Stimulated activated CD8-positive, alpha-beta memory T cell treated with anti-CD3 and anti-CD28 coated beads, Interleukin-4, amount 100 ng/mL, for 1 hour (primary cell): ENCODE measurements around the gene MYO9A.
"Not testable (repeated sequence)": the region's sequence is repeated elsewhere in the genome, so short reads cannot be mapped to it uniquely, and the experiment has no call there.

ENCODE experiments used
- DNase-seq, 2 donors: peaks; one replicate each; pipeline ENCODE4 v3.0.0-alpha.2; 2020; ENCODE audit warnings: low read depth in 2 of 2, low spot score in 1 of 2

The MYO9A gene

GRCh38 chr15:71883447-71883846, 234.5 kb downstream of the MYO9A start:
- DNase-seq = no peak

DNA sequence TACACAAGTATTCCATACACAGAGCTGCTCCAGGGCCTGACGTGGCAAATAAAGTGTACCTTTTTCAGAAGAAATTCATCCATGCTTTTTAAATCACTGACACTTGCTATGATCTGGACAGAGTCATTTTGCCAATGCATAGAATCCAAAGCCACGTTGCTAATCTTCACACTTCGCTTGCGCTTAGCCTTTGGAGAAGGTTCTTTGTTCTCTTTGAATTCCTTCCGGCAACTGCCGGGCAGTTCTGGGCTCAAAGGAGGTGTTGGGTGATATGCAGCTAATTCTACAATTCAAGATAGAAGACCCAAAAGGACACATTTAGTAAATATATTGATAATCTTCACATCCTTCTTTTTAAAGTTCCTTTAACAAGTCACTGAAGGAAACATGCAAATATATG, 237.7 kb downstream of the MYO9A start:
- DNase-seq = no peak

DNA sequence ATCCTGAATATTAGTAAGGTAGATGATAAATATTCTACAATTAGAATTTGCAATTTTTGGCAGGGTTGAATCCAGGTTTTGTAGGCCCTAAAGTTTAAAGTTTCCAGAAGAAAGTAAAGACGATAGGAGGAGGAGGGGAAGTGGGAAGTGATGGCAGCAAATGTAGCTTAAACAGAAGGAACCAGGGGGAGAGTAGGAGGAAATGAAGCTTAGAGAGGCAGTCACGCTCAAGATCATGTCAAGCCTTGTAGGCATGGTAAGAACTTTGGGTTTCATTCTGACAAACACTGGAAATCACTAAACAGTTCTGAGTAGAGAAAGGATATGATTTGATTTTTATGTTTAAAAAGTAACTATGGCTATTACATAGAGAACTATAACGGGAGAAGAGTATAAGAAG, 243.7 kb downstream of the MYO9A start:
- DNase-seq = no peak

GRCh38 chr15:71858232-71858631, 259.7 kb downstream of the MYO9A start:
- not testable (repeated sequence) for DNase-seq

DNA sequence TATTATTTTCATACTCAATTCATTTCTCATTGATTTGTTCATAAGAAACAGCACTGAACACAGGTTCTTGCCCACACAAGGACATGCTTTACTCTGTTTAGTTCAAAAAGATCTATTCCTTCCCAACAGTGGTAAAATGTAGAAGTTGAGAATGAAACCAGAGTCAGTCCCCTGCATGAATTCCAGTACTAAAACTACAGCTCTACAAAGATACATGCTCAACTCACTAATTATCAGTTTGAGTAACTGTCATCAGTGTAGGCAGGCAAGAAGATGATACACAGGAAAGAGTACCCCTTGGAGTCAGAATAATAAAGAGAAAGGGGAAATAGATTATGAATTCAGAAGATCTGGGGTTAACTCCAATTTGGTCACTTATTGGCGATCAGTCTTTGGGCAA, 264.4 kb downstream of the MYO9A start:
- no peak for DNase-seq

DNA sequence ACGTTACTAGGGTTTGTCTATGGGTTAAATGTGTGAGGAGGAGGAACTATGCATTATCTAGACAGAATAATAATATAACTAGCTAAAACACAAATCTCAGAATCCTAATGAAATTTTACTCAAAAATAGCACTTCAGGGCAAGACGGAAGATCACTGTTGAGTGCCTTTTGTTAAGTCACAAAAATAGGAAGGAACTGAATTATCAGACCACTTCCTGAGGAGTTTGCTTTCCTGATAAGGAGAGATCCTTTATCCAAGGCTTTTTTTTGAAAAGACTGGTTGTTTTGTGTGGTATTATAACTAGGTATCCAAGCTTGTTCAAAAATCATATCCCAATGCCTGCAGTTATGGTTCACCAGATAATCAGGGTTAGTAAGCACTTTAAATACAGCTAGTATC, 273.0 kb downstream of the MYO9A start:
- DNase-seq = no peak

DNA sequence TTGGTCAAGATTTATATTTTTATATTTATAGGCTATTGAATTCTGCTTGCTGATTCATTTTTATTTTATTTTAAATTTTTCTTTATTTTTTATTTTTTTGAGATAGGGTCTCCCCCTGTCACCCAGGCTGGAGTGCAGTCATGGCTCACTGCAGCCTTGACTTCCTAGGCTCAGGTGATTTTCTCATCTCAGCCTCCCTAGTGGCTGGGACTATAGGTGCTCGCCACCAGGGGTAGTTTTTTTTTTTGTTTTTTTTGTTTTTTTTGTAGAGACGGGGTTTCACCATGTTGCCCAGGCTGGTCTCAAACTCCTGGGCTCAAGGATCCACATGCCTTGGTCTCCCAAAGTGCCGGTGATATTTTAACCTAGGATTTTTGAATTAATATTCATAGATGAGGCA, 276.4 kb downstream of the MYO9A start:
- no peak for DNase-seq

DNA sequence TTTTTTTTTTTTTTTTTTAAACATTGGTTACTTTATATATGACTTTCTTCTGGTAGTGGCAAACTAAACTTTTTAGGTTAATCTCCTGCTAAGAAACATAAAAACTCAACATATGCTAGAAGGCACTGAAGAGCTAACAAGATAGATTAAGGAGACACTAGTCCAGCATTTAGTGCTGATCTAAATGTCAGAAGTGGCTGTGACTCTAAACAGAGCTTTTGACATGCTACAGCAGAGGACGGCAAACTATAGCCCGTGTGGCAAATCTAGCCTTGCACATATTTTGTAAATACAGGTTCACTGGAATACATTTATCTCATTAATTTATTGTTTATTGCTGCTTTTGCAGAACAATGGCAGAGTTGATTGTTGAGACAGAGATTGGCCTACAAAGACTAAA, 287.0 kb downstream of the MYO9A start:
- DNase-seq = no peak

GRCh38 chr15:71826196-71826595, 291.8 kb downstream of the MYO9A start:
- no peak for DNase-seq

GRCh38 chr15:71825021-71825730, 292.8 kb downstream of the MYO9A start:
- DNase-seq = no peak

GRCh38 chr15:71823801-71824200, 294.1 kb downstream of the MYO9A start:
- DNase-seq = no peak

DNA sequence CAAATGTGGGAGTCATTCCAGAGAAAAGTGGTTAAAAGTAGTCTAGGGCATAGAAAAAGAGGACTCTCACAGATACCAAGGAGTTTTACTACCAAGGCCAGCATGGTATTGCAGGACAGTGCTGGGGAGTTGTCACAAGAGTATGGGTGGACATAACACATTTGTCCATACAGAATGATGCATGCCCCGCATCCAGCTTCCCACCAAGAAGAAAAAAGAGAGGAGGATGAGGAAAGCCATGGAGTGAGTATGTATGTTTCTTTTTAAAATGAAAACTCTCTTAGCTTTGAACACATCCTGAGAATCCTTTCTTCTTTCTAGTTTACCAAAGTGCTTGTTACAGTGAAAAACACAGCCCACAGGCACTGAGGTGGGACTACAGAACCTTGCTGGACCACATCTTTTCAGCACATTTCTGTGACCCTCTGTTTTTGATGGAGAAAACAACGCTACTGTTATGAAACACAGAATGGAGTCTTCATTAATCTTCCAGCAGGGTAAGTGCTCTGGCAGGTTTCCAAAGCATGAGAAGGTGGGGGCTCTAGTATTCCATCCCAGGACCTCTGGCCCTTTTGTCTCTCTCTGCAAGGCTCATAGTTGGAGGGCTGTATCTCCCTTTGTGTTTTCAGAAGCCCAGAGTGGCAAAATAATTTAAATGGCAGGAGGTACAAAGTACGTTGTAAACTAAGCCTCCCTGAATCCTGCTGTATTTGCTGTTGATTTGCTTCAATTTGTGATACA, 294.9 kb downstream of the MYO9A start:
- DNase-seq = no peak

DNA sequence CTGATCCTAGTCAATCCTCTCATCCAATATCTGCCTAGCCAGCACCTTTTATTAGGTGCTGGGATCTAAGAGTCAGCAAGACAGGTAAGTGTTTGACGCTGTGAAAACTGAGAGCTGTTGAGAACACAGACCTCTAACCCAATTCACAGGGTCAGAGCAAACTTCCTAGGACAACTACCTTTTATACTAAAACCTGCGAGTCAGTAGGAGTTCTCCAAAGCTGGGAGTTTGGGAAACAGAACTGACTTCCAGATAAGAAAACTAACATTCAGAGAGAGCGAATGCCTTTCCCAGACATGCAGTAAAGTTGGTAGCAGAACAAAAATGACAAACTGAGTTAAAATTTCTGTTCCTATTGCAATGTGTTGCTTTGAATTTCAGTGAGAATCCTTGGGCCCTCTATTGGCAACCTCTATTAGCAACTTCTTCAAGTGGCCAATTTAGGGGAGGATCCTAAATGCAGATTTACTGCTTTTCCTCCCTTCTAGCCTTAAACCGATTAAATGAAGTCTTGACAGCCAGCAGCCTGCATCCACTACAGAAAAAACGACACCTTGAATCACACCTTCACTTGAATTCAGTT, 296.3 kb downstream of the MYO9A start:
- DNase-seq = no peak

DNA sequence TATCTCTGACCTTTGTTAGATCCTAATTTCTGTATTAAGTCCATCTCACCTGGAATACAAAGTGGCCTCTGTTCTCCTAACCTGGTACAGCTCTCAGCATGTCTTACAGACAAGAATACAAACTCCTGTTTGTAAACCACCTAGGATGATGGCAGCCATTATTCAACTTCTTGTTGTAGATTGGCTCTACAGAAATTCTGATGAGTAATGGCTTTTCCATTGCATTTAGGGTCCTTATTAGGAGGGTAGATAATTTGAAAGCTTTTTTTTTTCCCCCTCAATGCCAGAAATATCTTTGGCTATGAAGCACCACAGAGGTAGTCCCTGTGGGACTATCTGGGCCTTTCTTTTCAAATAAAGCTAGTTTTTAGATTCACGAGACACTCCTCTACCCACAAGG, 297.8 kb downstream of the MYO9A start:
- DNase-seq = no peak

DNA sequence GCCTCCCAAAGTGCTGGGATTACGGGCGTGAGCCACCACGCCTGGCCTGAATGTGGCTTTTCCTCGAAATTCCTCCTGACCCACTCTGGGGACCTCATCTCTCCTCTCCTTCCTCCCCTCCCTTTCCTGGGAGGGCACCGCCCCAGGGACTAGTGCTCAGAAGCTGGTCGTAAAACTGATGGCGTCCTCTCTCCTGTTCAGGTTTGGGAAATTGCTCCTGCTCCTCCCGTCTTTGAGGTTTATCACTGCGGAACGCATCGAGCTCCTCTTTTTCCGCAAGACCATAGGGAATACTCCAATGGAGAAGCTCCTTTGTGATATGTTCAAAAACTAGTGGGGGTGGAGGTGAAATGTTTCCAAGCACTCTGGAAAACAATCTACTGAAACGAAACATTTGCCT, 300.6 kb downstream of the MYO9A start:
- no peak for DNase-seq

DNA sequence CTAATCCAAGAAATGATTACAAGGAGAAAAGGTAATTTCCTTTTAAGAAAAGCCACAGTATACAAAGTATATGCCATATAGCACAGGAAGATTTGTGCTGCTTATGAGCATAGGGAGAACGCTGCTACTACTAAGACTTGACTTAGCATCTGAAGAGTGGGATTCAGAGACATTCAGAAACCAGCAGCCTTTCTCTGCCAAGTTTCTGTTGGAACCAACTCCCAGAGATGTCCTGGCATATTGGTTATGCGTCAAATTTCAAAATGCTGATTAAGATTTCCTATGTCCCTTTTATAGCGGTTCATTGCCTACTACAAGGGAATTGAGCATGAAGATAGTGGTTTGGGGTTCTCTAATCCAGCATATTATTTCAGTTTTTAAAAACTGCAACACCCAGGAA, 302.6 kb downstream of the MYO9A start:
- DNase-seq = no peak

DNA sequence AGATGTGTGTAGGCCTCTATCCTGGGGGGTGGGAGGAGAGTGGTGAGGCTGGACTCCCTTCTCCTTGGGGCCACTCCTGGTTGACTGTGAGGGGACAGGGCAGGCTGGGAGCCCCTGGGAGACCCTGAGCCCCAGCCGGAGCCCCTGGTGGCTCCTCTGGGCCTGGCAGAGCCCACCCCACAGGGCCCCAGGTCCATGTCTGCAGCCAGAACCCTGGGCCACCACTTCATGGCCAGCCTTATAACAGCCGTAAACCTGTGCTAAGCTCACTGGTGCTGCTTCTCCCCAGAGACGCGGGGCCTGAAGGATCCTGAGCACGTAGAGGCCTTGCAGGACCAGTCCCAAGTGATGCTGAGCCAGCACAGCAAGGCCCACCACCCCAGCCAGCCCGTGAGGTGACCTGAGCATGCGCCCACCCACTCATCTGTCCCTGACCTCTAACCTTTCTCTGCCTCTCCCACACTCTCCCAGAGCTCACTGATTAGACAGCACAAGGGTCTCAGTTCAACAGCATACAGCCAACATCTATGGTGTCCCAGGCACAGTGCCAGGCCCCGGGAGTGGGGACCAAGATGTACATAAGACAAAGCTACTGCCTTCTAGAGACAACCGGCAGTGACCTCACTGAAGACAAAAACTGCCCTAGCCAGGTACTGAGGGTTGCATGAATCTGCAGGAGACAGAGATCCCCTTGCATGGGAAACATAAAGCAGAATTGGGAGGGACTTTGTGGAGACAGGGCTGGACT, 304.1 kb downstream of the MYO9A start:
- no peak for DNase-seq

DNA sequence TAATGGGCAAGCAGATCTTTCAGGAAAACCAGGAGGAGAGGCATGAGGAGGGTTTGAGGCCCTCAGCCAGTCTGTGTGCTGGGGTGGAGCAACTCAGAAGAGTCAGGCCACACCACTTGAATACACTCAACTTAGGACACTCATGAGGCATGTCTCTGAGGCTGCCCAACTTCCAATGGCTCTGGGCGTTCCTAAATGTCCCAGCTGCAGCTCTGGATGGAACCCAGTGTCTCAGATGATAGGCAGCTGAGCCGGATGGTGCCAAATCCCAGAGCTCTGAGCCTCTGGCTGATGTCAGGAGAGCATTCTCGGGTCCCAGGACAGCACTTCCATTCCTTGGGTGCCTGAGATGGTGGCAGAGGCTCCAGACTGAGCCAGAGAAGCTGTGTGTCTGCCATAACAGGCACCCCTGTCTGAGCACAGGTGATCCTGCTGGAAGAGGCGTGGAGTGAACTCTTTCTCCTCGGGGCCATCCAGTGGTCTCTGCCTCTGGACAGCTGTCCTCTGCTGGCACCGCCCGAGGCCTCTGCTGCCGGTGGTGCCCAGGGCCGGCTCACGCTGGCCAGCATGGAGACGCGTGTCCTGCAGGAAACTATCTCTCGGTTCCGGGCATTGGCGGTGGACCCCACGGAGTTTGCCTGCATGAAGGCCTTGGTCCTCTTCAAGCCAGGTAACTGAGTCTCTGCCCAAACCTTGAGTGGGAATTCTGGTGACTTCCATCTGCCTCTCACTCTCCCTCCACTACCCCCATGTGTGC, 304.8 kb downstream of the MYO9A start:
- DNase-seq = no peak

DNA sequence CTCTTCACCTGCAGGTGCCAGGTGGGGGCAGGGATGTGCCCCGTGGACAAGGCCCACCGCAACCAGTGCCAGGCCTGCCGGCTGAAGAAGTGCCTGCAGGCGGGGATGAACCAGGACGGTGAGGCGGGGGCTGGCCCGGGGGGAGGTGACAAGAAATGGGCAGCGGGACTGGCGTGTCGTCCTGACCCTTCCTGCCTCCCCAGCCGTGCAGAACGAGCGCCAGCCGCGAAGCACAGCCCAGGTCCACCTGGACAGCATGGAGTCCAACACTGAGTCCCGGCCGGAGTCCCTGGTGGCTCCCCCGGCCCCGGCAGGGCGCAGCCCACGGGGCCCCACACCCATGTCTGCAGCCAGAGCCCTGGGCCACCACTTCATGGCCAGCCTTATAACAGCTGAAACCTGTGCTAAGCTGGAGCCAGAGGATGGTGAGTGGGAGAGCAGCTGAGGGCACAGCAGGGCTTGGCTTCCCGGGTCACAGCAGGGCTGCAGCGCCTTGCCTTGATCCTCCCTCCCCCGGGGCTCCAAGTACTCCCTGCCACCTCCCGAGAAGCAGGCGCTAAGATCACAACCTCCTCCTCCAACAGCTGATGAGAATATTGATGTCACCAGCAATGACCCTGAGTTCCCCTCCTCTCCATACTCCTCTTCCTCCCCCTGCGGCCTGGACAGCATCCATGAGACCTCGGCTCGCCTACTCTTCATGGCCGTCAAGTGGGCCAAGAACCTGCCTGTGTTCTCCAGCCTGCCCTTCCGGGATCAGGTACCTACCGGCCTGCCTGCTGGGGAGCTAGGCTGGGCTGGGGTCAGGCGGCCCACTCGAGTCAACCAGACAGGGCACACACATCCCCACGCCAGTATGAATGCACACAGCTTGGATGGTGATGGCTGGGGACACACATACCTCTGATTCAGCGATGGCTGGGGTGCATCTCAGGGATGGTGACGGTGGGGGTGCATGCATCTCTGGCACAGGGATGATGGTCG, 305.9 kb downstream of the MYO9A start:
- DNase-seq = no peak
